NCI-H526 (cell line): Measurements from ENCODE around the gene KLHL10.
A peak's percentile ranks its signal among the peaks of the same experiment; 100 is the strongest.

Source experiments
- DNase-seq, 2 experiments: peaks; one replicate each; lab custom pipeline; 2025; lab: John Stamatoyannopoulos, UW

Gene KLHL10

GRCh38 chr17:41837761-41838538 is at the start of gene KLHL10:
Gene KLHL10 (plus strand): TSS chr17:41837825. CDS start chr17:41837933, 108 bp downstream.
- DNase-seq = no peak

GRCh38 chr17:41792845-41793783 is 44.5 kb upstream of the KLHL10 start:
- peak in 1 of 2 experiments; percentile 30 for DNase-seq

GRCh38 chr17:41793784-41794539 is 43.7 kb upstream of the KLHL10 start:
- DNase-seq = peak in 1 of 2 experiments; percentile 26

- no peak for DNase-seq
These were observed 43.1 kb upstream of the KLHL10 start for GRCh38 chr17:41794540-41794975.

GRCh38 chr17:41796121-41796895 is 41.3 kb upstream of the KLHL10 start:
- DNase-seq = no peak

GRCh38 chr17:41797377-41797776 is 40.2 kb upstream of the KLHL10 start:
- no peak for DNase-seq

- no peak for DNase-seq
These were observed 38.3 kb upstream of the KLHL10 start for GRCh38 chr17:41799366-41799765.

- peak; percentile 73 to 80 for DNase-seq
These were observed 36.8 kb upstream of the KLHL10 start for GRCh38 chr17:41800601-41801373.

- peak; percentile 64 to 89 for DNase-seq
These were observed 36.0 kb upstream of the KLHL10 start for GRCh38 chr17:41801374-41802271.

GRCh38 chr17:41803049-41804020 is 34.3 kb upstream of the KLHL10 start:
- no peak for DNase-seq

GRCh38 chr17:41806685-41807445 is 30.8 kb upstream of the KLHL10 start:
- DNase-seq = no peak

- no peak for DNase-seq
These were observed 26.7 kb upstream of the KLHL10 start for GRCh38 chr17:41810659-41811548.

- DNase-seq = peak; percentile 51 to 90
These were observed 25.9 kb upstream of the KLHL10 start, which contains the start of gene P3H4 for GRCh38 chr17:41811549-41812380. Gene P3H4 (minus strand): TSS chr17:41811949. CDS start chr17:41811915, 34 bp downstream.

- peak; percentile 67 to 81 for DNase-seq
These were observed 25.1 kb upstream of the KLHL10 start, which contains the start of gene FKBP10 for GRCh38 chr17:41812381-41813151. Gene FKBP10 (plus strand): TSS chr17:41813004. CDS start chr17:41813035, 31 bp downstream.
